RCC 7860 (cell line): Measurements from ENCODE around the gene RND3.

ENCODE experiments used
- DNase-seq: peaks from one replicate; pipeline ENCODE4 v3.0.0-alpha.2; 2015; ENCODE audit warnings: low spot score
- FAIRE-seq: peaks from 2 replicates; lab custom pipeline; 2012; peaks lifted over from hg19 to GRCh38; lab: Jason Lieb, UNC

The RND3 gene, protein sequence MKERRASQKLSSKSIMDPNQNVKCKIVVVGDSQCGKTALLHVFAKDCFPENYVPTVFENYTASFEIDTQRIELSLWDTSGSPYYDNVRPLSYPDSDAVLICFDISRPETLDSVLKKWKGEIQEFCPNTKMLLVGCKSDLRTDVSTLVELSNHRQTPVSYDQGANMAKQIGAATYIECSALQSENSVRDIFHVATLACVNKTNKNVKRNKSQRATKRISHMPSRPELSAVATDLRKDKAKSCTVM

DNA sequence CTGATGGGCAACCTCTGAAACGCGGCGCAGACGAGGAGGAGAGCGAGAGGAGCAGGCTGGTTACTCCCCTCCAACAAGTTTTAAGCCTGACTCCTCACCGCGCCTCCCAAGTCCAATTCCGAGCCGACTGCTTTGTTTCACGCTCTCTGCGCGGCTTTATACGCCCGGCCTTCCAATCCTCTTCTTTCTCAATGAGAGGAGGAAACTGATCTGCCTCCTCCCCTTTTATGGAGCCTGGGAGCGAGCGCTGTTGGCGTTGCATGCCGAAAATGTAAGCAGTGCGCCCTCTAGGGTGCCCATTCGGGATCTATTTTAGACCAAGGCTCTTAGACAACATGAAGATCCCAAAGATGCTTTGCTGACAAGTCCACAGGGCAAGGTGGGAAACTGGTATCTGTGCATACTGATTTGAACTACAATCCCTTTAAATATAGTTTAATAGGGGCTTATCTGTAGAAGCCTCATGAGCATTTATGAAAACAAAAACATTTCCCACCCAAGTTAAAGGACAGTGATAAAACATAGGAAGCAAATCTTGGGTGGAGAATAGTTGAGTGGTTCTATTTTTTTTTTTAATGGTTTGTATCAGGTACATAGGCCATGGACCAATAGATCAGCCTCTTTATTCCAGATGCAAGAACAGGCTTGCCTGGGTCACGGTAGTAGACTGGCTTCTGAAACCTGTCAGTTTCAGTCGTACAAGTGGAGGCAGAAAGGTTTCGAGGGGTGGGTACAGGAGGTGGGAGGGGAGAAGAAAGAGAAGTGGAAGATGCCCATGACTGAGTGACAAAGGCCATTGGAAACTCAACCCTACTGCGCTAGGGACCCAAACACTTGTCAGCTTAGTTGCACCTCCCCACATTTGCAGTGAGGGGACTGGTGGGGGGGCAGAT is at the start of gene RND3:
Gene RND3, minus strand, starts transcription at position 131 of the 893 bp plus-strand sequence. CDS start 250 bp downstream, outside the sequence.
- FAIRE-seq, result peak; percentile 92

DNA sequence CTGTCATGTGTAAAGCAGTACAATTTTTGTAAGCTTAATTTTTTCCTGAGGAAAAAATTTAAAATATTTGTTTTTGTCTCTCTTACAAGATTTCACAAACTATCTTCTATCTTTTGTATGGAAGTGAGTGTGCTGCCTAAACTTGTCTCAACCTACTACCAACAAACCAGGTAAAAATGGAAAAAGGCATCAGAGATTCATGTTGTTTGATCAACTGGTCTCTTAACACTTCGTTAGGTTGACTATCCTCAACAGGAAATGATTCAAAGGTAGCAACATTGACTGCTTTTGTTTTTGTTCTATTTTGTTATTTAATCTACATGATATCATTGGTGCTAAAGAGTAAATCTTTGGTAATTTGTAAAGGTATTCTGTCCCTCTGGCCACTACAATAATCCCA is 47.7 kb upstream of the RND3 start:
- FAIRE-seq, result no peak

More for the DNA sequence above, at the start of gene RND3:
- peak; percentile 98 for DNase-seq

DNA sequence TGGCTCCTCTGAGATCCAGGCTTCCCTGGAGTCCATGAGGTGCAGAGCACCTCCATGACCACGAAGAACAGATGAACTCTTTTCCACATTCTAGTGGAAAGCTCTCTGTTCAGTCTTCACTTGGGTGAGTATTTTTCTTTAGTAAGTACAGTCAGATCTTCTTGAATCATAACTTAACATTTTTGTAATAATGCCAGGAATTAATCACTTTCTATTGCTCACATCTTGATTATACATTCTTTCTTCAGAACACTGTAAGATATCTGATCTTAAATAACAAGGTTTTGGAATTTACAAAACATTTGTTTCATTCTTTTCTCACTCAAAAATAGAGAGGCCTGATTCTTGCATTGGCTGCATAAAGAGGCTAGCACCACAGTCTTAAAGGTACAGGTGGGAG is 45.4 kb upstream of the RND3 start:
- FAIRE-seq (no peak), DNase-seq (no peak)

More for the DNA sequence above, 47.7 kb upstream of the RND3 start:
- DNase-seq, result no peak

DNA sequence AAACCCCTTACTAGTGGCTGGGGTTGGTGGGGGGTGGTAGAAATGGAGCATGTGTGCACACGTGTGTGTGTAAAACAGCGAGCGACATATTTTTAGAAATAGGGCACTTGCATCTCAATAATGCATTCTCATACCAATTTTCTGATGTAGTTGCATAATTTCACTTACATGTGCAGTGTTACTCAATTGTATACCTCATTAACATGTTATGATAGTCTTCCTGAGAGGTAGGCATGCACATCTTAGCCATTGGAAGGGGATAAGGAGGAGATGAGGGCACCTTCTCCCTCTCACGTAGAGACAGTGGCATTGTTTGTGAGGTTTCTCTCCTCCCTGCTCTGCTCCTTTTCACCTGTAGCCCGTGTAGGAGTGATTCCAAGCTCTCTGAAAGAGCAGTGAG is 44.6 kb upstream of the RND3 start:
- FAIRE-seq (no peak), DNase-seq (no peak)

DNA sequence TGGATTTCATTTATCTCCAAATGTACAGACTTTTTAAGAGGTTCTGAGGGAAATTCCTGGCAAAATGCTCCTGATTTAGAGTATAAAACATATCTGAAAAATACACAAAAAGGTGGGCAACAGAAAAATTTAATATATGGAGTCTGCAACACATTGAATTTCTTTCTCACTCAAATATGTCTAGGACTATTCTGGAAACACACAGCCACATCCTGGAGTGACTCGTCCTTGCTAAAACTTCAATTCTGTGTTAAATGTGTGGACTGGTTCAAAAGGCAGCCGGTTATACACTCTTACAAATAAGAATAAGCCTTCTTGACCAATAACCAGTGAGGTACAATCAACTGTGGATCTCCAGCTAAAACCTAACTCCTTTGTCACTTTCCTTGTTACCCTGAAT is 44.1 kb upstream of the RND3 start:
- DNase-seq, result no peak
- FAIRE-seq, result no peak

DNA sequence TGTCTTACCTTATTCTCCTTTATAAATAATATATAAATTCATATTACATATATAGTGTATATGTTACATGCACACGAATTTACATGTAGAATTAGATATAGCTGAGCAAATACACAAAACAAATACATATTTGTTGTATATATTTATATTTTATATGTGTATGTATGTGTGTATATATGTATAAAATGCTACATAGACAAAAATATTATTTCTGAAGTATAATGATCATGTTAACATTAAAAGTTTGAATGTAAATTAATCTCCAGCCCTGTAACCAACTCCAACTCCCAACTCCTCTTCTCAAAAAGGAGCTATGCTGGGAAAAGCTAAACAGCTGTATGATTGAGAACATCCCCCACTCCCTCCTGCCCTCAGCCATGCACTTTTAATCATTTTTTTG is 42.7 kb upstream of the RND3 start:
- FAIRE-seq (peak; percentile 36), DNase-seq (no peak)

DNA sequence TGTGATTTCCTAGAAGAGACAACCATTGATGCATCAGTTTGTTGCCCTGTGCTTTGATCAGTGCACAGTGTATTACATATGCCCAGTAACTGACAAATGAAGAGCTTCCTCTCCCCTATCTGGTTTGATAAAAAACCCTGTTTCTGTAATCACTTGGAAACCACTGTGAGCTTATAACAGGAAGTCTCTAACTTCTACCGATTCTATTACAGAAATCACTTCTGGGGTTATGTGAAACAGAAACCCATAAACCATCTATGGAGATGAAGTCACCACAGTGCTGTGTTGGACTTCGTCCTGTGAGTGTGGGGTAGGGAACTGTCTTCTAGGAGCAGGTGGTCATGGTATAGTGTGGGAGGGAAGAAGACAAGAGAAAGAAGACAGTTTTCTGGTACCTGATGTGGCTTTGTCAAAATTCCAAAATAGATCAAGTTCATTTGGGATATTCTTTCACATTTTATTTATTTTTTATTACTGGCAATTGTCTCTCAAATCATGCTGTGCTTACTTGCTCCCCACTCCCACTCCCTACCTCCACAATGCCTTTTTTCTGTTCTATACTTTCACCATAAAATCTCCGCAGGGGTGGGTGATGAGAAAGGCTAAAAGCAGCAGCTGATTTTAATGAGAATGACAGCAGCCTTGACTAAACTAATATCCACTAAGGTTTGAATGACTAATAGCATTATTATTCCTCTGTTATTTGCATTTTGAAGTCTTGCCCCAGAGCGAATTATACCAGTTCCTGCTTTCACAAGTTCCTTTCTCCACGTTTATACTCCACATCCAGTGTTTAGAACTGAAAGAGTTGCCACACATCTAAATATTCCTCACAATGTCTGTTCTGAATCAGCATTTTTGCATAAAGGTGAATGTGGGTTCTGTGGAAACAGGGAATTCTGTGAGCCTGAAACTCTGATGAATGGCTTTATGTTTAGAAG is 41.7 kb upstream of the RND3 start:
- DNase-seq, result peak; percentile 48
- peak; percentile 17 for FAIRE-seq

DNA sequence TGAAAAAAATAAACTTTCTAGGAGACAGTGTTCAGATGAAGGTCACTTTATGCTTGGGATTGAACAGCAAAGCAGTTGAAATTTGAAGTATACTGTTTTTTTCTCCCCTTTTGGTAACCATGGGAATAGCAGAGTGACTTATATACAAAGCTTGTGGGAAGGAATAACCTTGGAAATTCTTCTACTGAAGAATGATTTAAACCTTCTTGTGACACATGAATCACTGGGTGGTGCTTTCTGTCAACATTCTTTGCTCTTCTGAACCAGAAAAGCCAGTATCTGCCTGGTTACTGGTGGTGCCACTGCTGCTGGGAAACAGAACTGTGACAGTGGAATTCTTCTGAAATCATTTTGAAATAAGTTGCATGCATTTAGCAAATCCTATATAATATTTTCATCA is 39.4 kb upstream of the RND3 start:
- DNase-seq (peak; percentile 99), FAIRE-seq (peak; percentile 96)

DNA sequence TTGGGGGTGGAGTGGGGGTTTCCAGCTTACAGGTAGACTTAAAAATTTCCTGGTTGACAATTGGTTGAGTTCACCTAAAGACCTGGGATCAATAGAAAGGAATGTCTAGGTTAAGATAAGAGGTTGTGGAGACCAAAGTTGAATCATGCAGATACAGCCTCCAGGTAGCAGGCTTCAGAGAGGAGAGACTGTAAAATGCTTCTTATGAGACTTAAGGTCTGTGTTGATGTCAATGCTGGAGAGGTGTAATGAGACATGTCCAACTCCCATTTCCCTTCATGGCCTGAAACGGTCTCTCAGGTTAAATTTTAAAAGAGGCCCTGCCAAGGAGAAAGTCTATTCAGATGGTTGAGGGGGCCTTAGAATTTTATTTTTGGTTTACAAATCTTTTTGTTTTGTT is 38.5 kb upstream of the RND3 start:
- DNase-seq (peak; percentile 67), FAIRE-seq (peak; percentile 51)

DNA sequence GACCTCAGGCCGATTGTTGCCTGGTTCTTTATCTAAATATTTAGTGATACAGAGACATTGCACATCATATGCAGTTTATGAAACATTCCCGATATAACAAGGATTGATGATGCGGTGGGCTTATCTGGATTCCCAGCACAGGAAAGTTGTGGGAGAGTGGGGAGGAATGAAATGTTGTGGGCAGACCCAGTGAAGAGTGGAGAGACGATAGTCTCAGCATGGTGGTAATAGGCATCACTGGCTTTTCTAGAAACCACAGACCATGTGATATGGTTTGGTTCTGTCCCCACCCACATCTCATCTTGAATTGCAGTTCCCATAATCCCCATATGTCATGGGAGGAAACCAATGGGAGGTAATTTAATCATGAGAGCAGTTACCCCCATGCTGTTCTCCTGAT is 34.8 kb upstream of the RND3 start:
- DNase-seq, result peak; percentile 22
- FAIRE-seq, result no peak

DNA sequence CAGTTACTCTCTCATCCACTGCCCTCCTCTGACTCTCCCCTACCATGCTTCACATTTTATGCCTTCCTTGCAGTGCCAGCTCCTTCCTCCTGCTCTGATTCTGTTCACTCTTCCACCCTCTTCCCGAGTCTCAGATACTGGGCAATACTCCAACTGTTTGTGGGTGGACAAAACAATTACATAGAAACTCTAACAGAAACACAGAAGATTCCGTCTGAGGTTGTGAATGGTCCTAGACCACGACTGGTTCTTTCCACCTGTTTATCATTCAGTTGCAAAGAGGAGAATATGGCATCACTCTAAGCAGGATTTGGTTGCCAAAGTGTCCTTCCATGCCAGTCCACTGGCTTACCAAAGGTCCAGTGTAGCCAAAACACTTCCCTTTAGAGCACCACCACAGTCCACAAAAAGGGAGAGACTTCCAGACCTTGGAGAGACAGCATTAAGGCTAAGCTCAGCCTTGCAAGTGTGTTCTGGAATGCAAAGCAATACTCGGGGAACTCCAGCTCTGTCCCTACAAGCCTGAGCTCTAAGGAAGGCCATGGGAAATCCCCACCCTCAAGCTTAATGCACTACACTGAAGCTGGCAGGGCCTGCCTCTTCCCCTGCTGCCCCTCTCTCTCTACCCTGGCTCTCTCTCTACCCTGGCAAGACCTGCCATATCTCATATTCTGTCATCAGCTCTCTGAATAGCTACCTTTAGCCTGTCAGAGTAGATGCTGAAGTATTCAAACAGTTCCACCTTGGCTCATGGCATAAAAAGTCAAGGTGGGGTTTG is 33.6 kb upstream of the RND3 start:
- DNase-seq (peak; percentile 52), FAIRE-seq (no peak)

DNA sequence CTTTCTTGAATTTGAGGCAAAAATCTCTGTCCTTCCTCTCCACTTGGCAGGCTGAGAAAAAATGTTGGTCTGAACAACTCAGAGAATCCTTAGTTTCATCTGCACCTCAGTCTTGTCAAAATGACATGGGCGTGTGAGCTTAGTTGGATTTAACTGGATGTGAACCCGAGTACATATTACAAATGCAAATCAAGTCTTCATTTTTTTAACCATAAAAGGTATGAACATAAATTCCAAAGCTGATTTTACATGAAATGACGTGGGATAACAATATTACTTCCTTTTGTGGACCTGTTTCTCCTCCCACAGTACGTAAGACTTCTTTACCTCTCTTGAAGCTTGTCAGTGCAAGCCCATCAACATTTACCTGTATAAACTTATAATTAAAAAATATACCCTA is 32.6 kb upstream of the RND3 start:
- DNase-seq (no peak), FAIRE-seq (no peak)

DNA sequence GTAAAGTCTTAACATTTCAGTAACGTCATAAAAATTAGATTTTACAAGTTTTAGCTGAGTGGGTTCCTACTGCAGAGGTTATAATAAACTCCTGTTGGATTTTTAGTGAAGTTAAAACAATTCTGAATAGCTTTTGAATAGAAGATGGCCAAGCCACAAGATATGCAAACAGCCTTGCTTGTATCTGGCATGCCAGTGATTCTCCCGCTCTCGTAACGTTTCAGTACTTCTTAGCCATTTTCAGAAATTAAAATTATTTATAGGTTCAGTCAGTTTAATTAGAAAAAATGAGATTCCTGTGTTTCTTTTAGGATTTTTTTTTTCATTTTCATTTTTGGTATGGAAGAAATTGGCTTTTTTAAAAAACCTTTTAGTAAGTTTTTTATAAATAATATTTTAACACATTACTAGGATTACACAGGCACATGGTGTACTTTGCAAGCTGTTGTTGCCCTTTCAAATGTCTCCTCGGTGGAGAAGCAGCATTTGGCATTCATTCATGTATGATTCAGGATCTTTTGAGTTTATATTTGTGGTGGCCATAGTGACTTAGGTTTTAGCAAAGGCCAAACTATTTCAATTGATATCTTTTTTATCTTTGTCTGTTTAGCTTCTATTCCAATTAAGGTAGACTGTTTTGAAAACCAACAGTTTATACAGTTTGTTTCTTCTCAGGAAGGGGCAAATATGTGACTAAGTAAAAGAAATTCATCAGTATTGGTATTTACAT is 30.6 kb upstream of the RND3 start:
- DNase-seq (no peak), FAIRE-seq (no peak)

DNA sequence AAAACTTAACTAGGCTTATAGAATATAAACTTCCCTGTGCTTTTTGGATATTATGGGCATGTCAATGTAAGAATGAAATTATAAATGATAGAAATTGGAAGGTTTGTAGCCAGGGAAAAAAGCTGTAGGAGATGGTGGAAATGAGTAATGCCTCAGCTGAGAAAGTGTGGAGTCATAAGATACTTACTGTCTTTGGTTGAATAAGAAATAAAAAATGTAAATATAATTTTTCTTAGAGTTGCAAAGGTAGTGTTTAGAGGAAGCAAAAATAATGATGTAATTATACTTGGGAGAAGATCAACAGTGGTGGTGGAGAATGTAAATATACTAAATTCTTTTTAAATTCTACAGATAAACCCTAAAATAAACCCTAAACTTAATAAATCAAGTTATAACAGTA is 26.2 kb upstream of the RND3 start:
- FAIRE-seq (no peak), DNase-seq (no peak)

DNA sequence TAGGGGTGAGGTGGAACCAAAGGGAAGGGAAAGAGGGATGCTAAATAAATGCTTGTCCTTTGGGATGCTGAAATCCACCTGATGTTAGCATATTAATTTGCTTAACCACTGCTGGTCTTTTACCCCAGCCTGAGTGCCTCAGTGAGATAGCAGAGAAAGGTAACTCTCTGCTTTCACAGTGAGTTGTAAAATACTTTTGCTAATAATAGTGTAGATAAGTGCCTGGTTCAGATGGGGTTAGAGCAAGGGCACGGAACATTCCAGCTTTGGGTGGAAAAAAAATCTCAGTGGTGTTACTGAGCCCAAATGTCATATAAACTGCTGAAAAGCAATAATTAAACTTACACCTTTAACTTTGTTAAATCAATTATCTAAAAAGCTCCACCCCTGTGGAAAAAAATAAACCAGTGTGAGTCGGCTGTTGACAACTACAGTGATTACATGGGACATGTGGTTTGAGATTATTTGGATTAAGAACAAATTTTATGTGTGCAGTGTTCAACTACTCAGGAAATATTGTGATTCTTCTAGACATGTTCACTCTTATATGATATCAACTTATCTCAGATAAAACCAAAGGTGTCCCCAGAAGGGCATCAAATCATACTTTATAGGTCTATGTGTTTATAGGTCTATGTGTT is 21.1 kb upstream of the RND3 start:
- FAIRE-seq, result no peak

DNA sequence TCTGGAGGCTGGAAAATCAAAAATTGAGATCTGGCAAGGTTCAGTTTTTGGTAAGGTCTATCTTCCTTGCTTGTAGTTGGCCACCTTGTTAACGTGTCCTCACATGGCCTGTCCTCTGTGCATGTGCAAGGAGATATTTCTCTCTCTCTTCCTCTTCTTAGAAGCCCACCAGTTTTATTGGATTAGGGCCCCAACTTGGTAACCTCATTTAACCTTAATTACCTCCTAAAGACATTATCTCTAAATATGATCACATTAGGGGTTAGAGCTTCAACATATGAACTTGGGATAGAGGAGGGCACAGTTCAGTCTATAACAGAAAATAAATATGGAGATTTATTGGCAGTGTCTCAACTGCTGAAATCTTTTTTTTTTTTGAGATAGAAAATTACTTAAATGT is 19.6 kb upstream of the RND3 start:
- no peak for FAIRE-seq
- DNase-seq, result no peak

More for the DNA sequence above, 21.1 kb upstream of the RND3 start:
- DNase-seq, result no peak

DNA sequence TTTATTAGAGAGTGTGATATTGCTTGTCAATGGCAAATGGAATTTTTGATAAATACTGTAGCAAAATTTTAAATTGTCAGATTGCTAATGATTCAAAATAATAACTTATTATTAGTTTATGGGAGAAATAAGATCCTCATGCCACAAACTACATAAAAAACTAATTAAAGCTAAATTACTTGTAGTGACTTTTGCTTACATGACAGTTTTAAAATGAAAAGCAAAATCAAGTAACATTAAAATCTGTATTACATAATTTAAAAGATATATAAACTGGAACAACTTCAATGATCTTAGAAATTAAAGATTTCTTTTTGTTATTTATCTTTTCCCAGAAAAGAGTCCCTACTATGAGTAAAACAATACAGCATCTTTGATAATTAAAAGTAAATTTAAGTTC is 17.7 kb upstream of the RND3 start:
- peak; percentile 38 for FAIRE-seq
- no peak for DNase-seq

DNA sequence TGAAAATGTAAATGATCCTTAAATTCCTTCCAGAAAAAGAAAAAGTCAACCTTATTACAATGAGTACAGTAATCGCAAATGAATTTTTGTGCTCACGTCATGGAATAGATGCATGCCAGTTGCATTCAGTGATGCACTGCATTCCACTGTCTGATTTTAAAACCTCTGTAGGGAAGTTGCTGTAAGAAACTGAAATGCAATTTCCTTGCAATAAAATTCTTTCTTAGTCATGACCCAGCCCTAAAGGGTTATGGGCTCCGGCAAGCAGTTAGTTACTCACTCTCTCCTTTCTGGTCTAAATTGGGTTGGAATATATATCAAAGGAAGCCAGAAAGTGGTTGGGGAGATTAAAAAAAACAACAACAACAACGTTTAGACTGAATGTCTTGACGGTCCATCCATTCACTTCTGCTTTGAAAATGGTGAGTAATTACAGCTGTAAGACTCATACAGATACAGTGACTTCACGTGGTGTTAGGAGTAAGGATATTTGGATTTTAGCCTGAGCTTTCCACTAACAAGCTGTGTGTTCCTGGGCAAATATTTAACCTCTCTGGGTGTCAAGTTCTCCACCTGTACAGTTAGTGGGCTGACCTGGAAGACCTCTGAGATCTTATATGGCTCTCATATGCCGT is 8.6 kb upstream of the RND3 start:
- FAIRE-seq (peak; percentile 57), DNase-seq (peak; percentile 79)

DNA sequence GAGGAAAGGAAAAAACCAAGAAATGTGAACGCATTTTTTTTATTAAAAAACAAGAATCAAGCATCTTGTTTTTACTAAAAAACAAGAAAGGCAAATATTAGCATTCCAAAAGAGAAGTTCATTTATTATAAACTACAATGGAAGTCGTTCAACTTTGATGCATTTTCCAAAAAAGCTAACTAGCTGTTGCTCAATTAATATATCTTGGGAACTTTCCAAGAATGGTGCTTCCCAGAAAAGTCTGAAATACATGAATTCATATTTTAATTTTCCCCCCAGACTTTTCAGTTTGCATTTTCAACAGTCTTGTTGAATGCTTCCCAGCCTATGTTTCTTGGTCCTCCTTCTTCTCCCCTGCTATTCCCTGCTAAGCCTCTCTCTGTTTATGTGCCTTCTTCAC is 7.5 kb upstream of the RND3 start:
- DNase-seq (no peak), FAIRE-seq (no peak)
